ENCODE measurements around the gene SGTB.

DNA sequence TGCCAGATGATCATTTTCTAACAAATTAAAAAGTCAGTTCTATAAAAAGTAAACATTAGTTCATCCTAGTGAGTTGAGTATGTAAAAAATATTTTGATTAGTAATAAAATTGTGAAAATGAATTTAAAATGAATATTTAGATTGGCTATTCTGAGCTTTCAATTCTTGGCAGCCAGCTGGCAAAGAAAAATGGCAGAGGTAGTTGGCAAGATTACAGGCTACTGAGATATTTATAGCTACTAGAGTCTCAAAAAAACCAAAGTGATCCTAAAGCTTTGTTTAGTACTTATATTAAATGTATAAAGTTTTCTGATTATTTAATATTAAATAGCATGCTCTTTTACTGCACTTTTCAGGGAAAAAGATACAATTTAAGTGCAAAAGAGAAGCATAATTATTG is 25.0 kb downstream of the SGTB start:
- TF ChIP-seq CTCF (IDR thresholded peaks at IDR 0.05), result no peak
- no peak for TF ChIP-seq POLR2A (IDR thresholded peaks at IDR 0.05)

Measured in body of pancreas (tissue), 4 donors.